Skin of body (tissue), 3 donors: ENCODE measurements around the gene NT5C3A. TPM values are rescaled to one million over a fixed set of nuclear protein-coding genes. Genes with fewer than 3 reads are reported as not detected.
"Not testable (repeated sequence)": the region's sequence is repeated elsewhere in the genome, so short reads cannot be mapped to it uniquely, and the experiment has no call there.

ENCODE experiments used
- DNase-seq: peaks from one replicate; lab custom pipeline; 2025; lab: John Stamatoyannopoulos, UW
- small RNA-seq: library from RNA; depleted of rRNA; stranded (forward); fragments of <200 nt; gene quantifications from one replicate; pipeline ENCODE3, GENCODE V24; 2014; ENCODE audit warnings: low replicate concordance
- total RNA-seq: library from RNA; depleted of rRNA; stranded (reverse); fragments of >200 nt; gene quantifications from one replicate; pipeline ENCODE4 v1.2.3, GENCODE V29; 2014

NT5C3A gene
- total RNA-seq, 1 donor from 2014 or later = 53.1 TPM

DNA sequence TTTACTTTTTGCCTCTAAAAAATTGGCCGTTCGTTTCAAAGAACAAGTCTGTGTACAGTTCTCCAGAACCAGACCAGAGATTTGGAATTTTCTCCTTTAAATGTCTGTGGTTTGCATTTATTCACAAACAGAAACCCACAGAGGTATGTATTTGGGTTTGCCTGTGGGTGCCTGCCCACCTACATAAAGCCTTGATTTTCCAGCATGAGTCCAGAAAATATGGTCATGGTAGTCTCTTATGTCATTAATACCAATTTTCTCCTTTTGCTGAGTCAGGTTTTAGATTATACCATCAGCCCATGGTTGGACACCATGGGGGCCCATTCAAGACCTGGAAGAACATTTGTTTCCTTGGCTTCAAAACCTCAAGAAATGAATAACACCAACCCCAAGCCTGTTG, 82.7 kb downstream of the NT5C3A start:
- not testable (repeated sequence) for DNase-seq

DNA sequence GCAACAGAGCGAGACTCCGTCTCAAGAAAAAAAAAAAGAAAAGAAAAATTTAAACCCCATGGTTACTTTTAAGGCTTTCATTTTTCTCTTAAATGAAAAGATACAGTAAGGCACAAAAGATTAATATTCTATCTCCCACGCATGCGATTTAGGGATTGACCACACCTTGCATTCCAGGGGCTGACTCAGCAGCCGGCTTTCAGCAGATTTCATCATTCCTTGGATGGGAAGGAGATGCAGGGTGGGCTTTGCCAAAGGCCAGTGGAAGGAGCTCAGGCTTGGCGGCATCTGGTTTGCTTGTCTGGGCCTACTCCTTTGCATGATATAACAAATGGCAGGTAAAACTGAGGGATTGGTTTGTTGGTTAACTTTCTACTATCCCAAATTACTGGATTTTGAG, 83.3 kb downstream of the NT5C3A start:
- not testable (repeated sequence) for DNase-seq

DNA sequence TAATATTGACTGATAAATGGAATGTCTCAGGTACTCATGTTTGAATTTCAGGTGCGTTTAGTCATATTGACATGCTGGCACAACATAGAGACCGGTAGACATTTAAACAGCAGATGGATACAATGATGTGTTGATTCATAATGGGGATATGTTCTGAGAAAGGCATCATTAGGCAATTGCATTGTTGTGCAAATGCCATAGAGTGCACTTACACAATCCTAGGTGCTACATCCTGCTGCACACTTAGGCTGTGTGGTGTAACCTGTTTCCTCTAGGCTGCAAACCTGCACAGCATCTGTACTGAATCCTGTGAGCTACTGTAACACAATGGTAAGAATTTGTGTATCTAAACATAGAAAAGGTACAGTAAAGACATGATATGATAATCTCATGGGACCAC, 85.4 kb downstream of the NT5C3A start:
- DNase-seq = not testable (repeated sequence)

- not testable (repeated sequence) for DNase-seq
These were observed 90.6 kb downstream of the NT5C3A start for GRCh38 chr7:32971967-32972366.

GRCh38 chr7:32967268-32967582, 95.4 kb downstream of the NT5C3A start:
- DNase-seq = not testable (repeated sequence)

DNA sequence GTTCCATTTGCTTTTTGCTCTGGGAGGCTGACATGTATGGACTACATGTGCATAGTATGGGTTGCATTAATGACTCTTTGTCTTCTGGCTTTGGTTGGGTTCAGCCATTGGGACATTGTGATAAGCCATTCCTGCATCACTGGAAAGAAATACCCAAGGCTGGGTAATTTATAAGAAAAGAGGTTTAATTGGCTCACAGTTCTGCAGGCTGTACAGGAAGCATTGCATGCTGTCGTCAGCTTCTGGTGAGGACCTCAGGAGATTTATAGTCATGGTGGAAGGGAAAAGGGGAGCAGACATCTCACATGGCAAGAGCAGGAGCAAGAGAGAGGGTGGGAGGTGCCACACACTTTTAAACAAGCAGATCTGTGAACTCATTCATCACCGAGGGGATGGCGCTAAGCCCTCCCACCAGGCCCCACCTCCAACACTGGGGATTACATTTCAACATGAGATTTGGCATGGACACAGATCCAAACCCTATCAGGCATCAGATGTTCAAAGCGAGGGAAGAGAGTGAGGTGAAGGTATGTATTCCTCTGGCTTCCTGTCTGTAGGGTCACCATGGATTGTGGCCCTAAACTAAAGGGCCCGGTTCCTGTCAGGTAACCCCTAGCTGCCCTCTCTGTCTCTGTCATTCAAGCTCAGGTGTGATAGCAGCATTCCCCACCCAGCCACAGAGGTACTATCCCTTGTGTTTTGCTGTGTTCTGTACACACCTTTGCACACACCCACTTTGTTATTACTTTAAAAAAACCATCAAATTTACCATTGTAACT, 95.9 kb downstream of the NT5C3A start:
- DNase-seq = not testable (repeated sequence)

- DNase-seq = not testable (repeated sequence)
These were observed 98.0 kb downstream of the NT5C3A start for GRCh38 chr7:32964461-32965159.

Small RNA genes lying within 50 kb of the gene (small RNA-seq; reads per million reads assigned to genes)
- gene RN7SL505P = not detected
- gene RNU6-388P = not detected
- not detected for gene RPS29P14

Other genes starting within 250 kb of the NT5C3A start
- gene KBTBD2, start 171.0 kb downstream of the NT5C3A start, total RNA-seq = 48.4 TPM
- gene FKBP9, start 105.3 kb downstream of the NT5C3A start, total RNA-seq = 194 TPM
- 8.9 TPM for gene RP9, start 46.6 kb upstream of the NT5C3A start, total RNA-seq
- 40.5 TPM for gene BBS9, start 66.8 kb upstream of the NT5C3A start, total RNA-seq